ENCODE data around the gene FBXO3.

Gene FBXO3

GRCh38 chr11:33701302-33702230 is 72.8 kb downstream of the FBXO3 start:
- no peak for DNase-seq (ENCODE audit: low read depth, low spot score)

GRCh38 chr11:33700502-33701271 is 73.6 kb downstream of the FBXO3 start, which contains the start of gene C11orf91:
Gene C11orf91 (minus strand): TSS chr11:33700826. CDS start chr11:33700740, 86 bp downstream.
- DNase-seq (ENCODE audit: low read depth, low spot score) = peak; percentile 98

GRCh38 chr11:33700063-33700501 is 74.2 kb downstream of the FBXO3 start:
- no peak for DNase-seq (ENCODE audit: low read depth, low spot score)

GRCh38 chr11:33699515-33700062 is 74.7 kb downstream of the FBXO3 start:
- DNase-seq (ENCODE audit: low read depth, low spot score) = no peak

GRCh38 chr11:33698921-33699320 is 75.4 kb downstream of the FBXO3 start:
- DNase-seq (ENCODE audit: low read depth, low spot score) = no peak

GRCh38 chr11:33697997-33698396 is 76.3 kb downstream of the FBXO3 start:
- no peak for DNase-seq (ENCODE audit: low read depth, low spot score)

GRCh38 chr11:33696931-33697638 is 77.2 kb downstream of the FBXO3 start:
- no peak for DNase-seq (ENCODE audit: low read depth, low spot score)

- DNase-seq (ENCODE audit: low read depth, low spot score) = no peak
These were observed 77.9 kb downstream of the FBXO3 start for GRCh38 chr11:33696411-33696810.

GRCh38 chr11:33695051-33695566 is 79.2 kb downstream of the FBXO3 start:
- DNase-seq (ENCODE audit: low read depth, low spot score) = no peak

- DNase-seq (ENCODE audit: low read depth, low spot score) = no peak
These were observed 79.8 kb downstream of the FBXO3 start for GRCh38 chr11:33694346-33695050.

GRCh38 chr11:33692541-33692940 is 81.8 kb downstream of the FBXO3 start:
- no peak for DNase-seq (ENCODE audit: low read depth, low spot score)

GRCh38 chr11:33692013-33692504 is 82.3 kb downstream of the FBXO3 start:
- peak; percentile 30 for DNase-seq (ENCODE audit: low read depth, low spot score)

GRCh38 chr11:33691066-33691864 is 83.1 kb downstream of the FBXO3 start:
- peak; percentile 90 for DNase-seq (ENCODE audit: low read depth, low spot score)
